SK-N-SH (cell line): ENCODE results near the gene STX1B. TPM values are rescaled to one million over a fixed set of nuclear protein-coding genes. Genes with fewer than 3 reads are reported as not detected.

Source experiments
- CTCF ChIA-PET: fragments of 300-600, 350-600 bp; formaldehyde crosslinking; extraction: SDS; loops from one replicate; lab custom pipeline; 2021; lab: Yijun Ruan, JAX
- POLR2A ChIA-PET: fragments of 350-600 bp; sonication (Branson Sonifier 250); formaldehyde crosslinking; extraction: SDS; loops from one replicate; lab custom pipeline; 2020; ENCODE audit warnings: antibody characterized with exemption, inconsistent platforms; lab: Yijun Ruan, JAX
- DNase-seq: peaks from one replicate; pipeline ENCODE4 v3.0.0; 2012
- H2AFZ ChIP-seq: fragments of 200-600 bp; sonication (generic); 2 replicates; pipeline ENCODE4 v1.8.1; 2016; ENCODE audit warnings: antibody characterized with exemption, mild to moderate bottlenecking, low read depth
- H3F3A ChIP-seq: fragments of 200-600 bp; sonication (generic); replicated peaks from 2 replicates; pipeline ENCODE3; 2016; ENCODE audit warnings: antibody characterized with exemption, mild to moderate bottlenecking; ENCODE audit not compliant: insufficient read depth
- H3K27ac ChIP-seq, 2 experiments: fragments of 200-500 bp in 1 of 2; fragments of 200-600 bp in 1 of 2; sonication (Bioruptor generic) in 1 of 2; sonication (generic), shearing (Covaris generic) in 1 of 2; 2 replicates each; pipeline versions ENCODE4 v1.5.1 to v1.6.1; 2014 to 2016; ENCODE audit warnings: low read depth in 2 of 2, inconsistent platforms in 1 of 2, low read length in 1 of 2, mild to moderate bottlenecking in 1 of 2, mixed read lengths in 1 of 2
- H3K27me3 ChIP-seq: fragments of 200-600 bp; sonication (generic), shearing (Covaris generic); 2 replicates; pipeline ENCODE4 v1.6.1; 2016; ENCODE audit warnings: mixed run types; ENCODE audit not compliant: insufficient read depth
- H3K36me3 ChIP-seq, 2 experiments: fragments of 200-500 bp in 1 of 2; fragments of 200-600 bp in 1 of 2; sonication (Bioruptor generic) in 1 of 2; sonication (generic) in 1 of 2; replicated peaks in 1 of 2; 2 replicates each; pipeline versions ENCODE3 to v1.5.1; 2014 to 2016; ENCODE audit warnings: low read length in 1 of 2, mild to moderate bottlenecking in 1 of 2; ENCODE audit not compliant: insufficient read depth in 2 of 2, control insufficient read depth in 1 of 2
- H3K4me1 ChIP-seq, 2 experiments: fragments of 200-500 bp in 1 of 2; fragments of 200-600 bp in 1 of 2; sonication (Bioruptor generic) in 1 of 2; sonication (generic), shearing (Covaris generic) in 1 of 2; 2 replicates each; pipeline versions ENCODE4 v1.5.1 to v1.6.1; 2014 to 2016; ENCODE audit warnings: low read depth in 1 of 2, low read length in 1 of 2, mixed run types in 1 of 2; ENCODE audit not compliant: insufficient read depth in 2 of 2, control insufficient read depth in 1 of 2
- H3K4me2 ChIP-seq: fragments of 200-600 bp; sonication (generic), shearing (Covaris generic); 2 replicates; pipeline ENCODE4 v1.6.1; 2017; ENCODE audit warnings: mixed run types
- H3K4me3 ChIP-seq, 2 experiments: fragments of 200-500 bp in 1 of 2; fragments of 200-600 bp in 1 of 2; sonication (Bioruptor generic) in 1 of 2; sonication (generic), shearing (Covaris generic) in 1 of 2; 2 replicates each; pipeline versions ENCODE4 v1.5.1 to v1.8.1; 2014 to 2016; ENCODE audit warnings: low read depth in 2 of 2, inconsistent platforms in 1 of 2, low read length in 1 of 2, mild to moderate bottlenecking in 1 of 2, mixed read lengths in 1 of 2, moderate library complexity in 1 of 2
- H3K79me2 ChIP-seq: fragments of 200-600 bp; sonication (generic); 2 replicates; pipeline ENCODE4 v1.8.1; 2017; ENCODE audit warnings: mild to moderate bottlenecking; ENCODE audit not compliant: insufficient read depth
- H3K9ac ChIP-seq: fragments of 200-600 bp; sonication (generic); 2 replicates; pipeline ENCODE4 v1.6.1; 2017; ENCODE audit warnings: mixed run types
- H3K9me2 ChIP-seq: fragments of 200-600 bp; sonication (generic); 2 replicates; pipeline ENCODE4 v1.6.1; 2017; ENCODE audit warnings: mixed run types
- H3K9me3 ChIP-seq: fragments of 200-600 bp; sonication (generic); 2 replicates; pipeline ENCODE4 v1.6.1; 2017; ENCODE audit warnings: mixed run types, mild to moderate bottlenecking, moderate library complexity
- H4K20me1 ChIP-seq: fragments of 200-600 bp; sonication (generic); 2 replicates; pipeline ENCODE4 v1.6.1; 2017; ENCODE audit warnings: mild to moderate bottlenecking, mixed run types; ENCODE audit not compliant: insufficient read depth
- CHD2 ChIP-seq: fragments of 150-350 bp; IDR thresholded peaks from 2 replicates; pipeline ENCODE4 v1.6.1; 2018; ENCODE audit warnings: low read length; ENCODE audit not compliant: partially characterized antibody
- FOXJ3 ChIP-seq: sonication (generic); formaldehyde crosslinking; IDR thresholded peaks from 2 replicates; pipeline ENCODE4 v1.5.1; 2020; ENCODE audit warnings: mild to moderate bottlenecking, missing genetic modification reagents
- JUND ChIP-seq: IDR thresholded peaks from 2 replicates; pipeline ENCODE4 v1.4.0; 2012
- MEF2A ChIP-seq: IDR thresholded peaks from 2 replicates; pipeline ENCODE4 v1.4.0; 2012; ENCODE audit warnings: low read depth, borderline replicate concordance
- MXI1 ChIP-seq: IDR thresholded peaks from 2 replicates; pipeline ENCODE4 v1.6.1; 2012; ENCODE audit warnings: mild to moderate bottlenecking, low read depth, low read length, improper control_type of control experiment
- POLR2AphosphoS5 ChIP-seq: IDR thresholded peaks from 2 replicates; pipeline ENCODE4 v1.6.1; 2012; ENCODE audit warnings: low read depth, low read length
- RAD21 ChIP-seq: IDR thresholded peaks from 2 replicates; pipeline ENCODE4 v1.6.1; 2012; ENCODE audit warnings: mild to moderate bottlenecking, low read length
- RCOR1 ChIP-seq: fragments of 150-350 bp; IDR thresholded peaks from 2 replicates; pipeline ENCODE4 v1.6.1; 2017; ENCODE audit warnings: antibody characterized with exemption, low read length
- TAF1 ChIP-seq: IDR thresholded peaks from 2 replicates; pipeline ENCODE4 v1.6.1; 2012; ENCODE audit warnings: low read depth, mild to moderate bottlenecking, low read length, moderate library complexity, borderline replicate concordance
- YY1 ChIP-seq: IDR thresholded peaks from 2 replicates; pipeline ENCODE4 v1.4.0; 2012; ENCODE audit warnings: low read depth, mild to moderate bottlenecking
- WGBS: methylation state at CpG from one replicate; pipeline ENCODE4 v1.1.6; 2017; ENCODE audit warnings: low lambda C conversion rate; 5-methylcytosine and 5-hydroxymethylcytosine counted together
- polyA plus RNA-seq, 3 experiments: library from polyadenylated mRNA; depleted of rRNA; stranded (reverse); fragments of >200 nt; gene quantifications; 2 replicates each; pipeline ENCODE4 v1.2.3, GENCODE V29; 2012
- TF ChIP-seq, protein P1 (sequence below): IDR thresholded peaks from 2 replicates; pipeline ENCODE4 v1.4.0; 2012; ENCODE audit warnings: low read depth, borderline replicate concordance
- TF ChIP-seq, protein P2 (sequence below): IDR thresholded peaks from 2 replicates; pipeline ENCODE4 v1.6.1; 2012; ENCODE audit warnings: mild to moderate bottlenecking, low read depth, low read length, moderate library complexity
- TF ChIP-seq, protein P3 (sequence below): IDR thresholded peaks from 2 replicates; pipeline ENCODE4 v1.4.0; 2012; ENCODE audit warnings: low read depth, borderline replicate concordance
- TF ChIP-seq, protein P4 (sequence below): fragments of 200-600 bp; sonication (generic); IDR thresholded peaks from 2 replicates; pipeline ENCODE4 v1.6.1; 2017; ENCODE audit warnings: antibody characterized with exemption, mild to moderate bottlenecking, moderate library complexity
- TF ChIP-seq, protein P5 (sequence below): IDR thresholded peaks from 2 replicates; pipeline ENCODE4; 2012

Gene STX1B
- polyA plus RNA-seq, 1 of the 3 experiments (the other 2 are of a cell fraction): 21.2 TPM

DNA sequence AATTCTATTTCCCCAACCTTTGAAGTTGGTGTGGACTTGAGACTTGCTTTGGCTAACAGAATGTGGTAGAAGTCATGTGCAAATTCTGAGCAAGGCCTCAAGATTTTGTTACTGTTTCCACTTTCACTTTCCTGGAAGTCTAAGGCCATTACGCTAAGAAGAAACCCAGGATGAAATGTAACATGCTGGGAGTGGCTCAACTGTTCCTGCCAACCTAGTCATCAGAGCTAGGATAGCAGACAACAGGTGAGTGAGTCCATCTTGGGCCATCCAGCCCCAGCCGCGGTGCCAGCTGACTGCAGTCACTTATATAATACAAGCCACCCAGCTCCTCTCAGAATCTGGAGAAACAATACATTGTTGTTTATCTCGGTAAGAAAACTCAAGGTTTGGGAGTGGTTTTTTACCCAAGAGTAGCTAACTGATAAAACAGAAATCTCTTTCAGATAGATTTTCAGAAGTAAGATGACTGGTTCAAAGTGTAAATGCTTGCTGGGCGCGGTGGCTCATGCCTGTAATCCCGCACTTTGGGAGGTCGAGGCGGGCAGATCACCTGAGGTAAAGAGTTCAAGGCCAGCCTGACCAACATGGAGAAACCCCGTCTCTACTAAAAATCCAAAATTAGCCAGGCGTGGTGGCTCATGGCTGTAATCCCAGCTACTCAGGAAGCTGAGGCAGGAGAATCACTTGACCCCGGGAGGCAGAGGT, 12.3 kb upstream of the STX1B start:
- Histone ChIP-seq H3F3A (no peaks in the 10 kb centered on the region), H3K9me2 (no peaks in the 10 kb centered on the region), H3K36me3 (no peaks in the 10 kb centered on the region), H3K27me3 (no peaks in the 10 kb centered on the region), H3K4me2 (no peak overlapping the region), H3K4me1 (no peaks in the 10 kb centered on the region), H3K9me3 (no peaks in the 10 kb centered on the region), H2AFZ (no peak overlapping the region), H3K79me2 (no peaks in the 10 kb centered on the region), H3K9ac (no peak overlapping the region), H3K4me3 (no peak overlapping the region), H4K20me1 (no peaks in the 10 kb centered on the region), H3K27ac (no peak overlapping the region)
- TF ChIP-seq, protein P1, sequence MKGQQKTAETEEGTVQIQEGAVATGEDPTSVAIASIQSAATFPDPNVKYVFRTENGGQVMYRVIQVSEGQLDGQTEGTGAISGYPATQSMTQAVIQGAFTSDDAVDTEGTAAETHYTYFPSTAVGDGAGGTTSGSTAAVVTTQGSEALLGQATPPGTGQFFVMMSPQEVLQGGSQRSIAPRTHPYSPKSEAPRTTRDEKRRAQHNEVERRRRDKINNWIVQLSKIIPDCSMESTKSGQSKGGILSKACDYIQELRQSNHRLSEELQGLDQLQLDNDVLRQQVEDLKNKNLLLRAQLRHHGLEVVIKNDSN: no peak
- no peak for TF ChIP-seq JUND
- no peak for TF ChIP-seq YY1
- TF ChIP-seq, protein P2, sequence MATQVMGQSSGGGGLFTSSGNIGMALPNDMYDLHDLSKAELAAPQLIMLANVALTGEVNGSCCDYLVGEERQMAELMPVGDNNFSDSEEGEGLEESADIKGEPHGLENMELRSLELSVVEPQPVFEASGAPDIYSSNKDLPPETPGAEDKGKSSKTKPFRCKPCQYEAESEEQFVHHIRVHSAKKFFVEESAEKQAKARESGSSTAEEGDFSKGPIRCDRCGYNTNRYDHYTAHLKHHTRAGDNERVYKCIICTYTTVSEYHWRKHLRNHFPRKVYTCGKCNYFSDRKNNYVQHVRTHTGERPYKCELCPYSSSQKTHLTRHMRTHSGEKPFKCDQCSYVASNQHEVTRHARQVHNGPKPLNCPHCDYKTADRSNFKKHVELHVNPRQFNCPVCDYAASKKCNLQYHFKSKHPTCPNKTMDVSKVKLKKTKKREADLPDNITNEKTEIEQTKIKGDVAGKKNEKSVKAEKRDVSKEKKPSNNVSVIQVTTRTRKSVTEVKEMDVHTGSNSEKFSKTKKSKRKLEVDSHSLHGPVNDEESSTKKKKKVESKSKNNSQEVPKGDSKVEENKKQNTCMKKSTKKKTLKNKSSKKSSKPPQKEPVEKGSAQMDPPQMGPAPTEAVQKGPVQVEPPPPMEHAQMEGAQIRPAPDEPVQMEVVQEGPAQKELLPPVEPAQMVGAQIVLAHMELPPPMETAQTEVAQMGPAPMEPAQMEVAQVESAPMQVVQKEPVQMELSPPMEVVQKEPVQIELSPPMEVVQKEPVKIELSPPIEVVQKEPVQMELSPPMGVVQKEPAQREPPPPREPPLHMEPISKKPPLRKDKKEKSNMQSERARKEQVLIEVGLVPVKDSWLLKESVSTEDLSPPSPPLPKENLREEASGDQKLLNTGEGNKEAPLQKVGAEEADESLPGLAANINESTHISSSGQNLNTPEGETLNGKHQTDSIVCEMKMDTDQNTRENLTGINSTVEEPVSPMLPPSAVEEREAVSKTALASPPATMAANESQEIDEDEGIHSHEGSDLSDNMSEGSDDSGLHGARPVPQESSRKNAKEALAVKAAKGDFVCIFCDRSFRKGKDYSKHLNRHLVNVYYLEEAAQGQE: no peak
- TF ChIP-seq, protein P3, sequence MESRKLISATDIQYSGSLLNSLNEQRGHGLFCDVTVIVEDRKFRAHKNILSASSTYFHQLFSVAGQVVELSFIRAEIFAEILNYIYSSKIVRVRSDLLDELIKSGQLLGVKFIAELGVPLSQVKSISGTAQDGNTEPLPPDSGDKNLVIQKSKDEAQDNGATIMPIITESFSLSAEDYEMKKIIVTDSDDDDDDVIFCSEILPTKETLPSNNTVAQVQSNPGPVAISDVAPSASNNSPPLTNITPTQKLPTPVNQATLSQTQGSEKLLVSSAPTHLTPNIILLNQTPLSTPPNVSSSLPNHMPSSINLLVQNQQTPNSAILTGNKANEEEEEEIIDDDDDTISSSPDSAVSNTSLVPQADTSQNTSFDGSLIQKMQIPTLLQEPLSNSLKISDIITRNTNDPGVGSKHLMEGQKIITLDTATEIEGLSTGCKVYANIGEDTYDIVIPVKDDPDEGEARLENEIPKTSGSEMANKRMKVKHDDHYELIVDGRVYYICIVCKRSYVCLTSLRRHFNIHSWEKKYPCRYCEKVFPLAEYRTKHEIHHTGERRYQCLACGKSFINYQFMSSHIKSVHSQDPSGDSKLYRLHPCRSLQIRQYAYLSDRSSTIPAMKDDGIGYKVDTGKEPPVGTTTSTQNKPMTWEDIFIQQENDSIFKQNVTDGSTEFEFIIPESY: no peak
- no peak for TF ChIP-seq RCOR1
- TF ChIP-seq CHD2: no peak
- no peak for TF ChIP-seq MEF2A
- POLR2A ChIA-PET: no interaction called here
- 82% methylated on average over 12 of the region's 12 CpGs for WGBS
- CTCF ChIA-PET: interaction anchor here (1.0 to 2.0 kb wide), 2 partner anchors 11 to 38 kb away, joined by 3 to 6 read pairs; partner anchors contain the start of gene HSD3B7
- no peak for DNase-seq

DNA sequence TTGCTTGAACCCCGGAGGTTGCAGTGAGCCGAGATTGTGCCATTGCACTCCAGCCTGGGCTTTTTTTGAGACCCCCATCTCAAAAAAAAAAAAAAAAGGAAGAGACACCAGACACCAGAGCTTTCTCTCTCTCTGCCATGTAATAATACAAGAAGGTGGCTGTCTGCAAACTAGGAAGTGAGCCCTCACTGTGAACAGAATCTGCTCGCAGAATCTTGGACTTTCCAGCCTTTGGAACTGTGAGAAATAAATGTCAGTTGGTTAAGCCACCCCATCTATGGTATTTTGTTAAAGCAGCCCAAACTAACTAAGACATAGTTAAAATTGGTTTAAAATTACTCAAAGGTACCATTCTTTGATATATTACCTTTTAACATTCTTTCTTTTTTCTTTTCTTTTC, 10.1 kb upstream of the STX1B start:
- 71% methylated on average over 3 of the region's 3 CpGs for WGBS
- no peaks in the 10 kb centered on the region for H3F3A ChIP-seq
- H3K79me2 ChIP-seq: no peaks in the 10 kb centered on the region
- POLR2A ChIA-PET: no interaction called here
- no peak for DNase-seq
- no peak overlapping the region for H3K27ac ChIP-seq
- H3K4me3 ChIP-seq: no peak overlapping the region
- no peaks in the 10 kb centered on the region for H3K36me3 ChIP-seq
- no peak overlapping the region for H2AFZ ChIP-seq
- no peaks in the 10 kb centered on the region for H3K9me3 ChIP-seq
- H3K27me3 ChIP-seq: no peaks in the 10 kb centered on the region
- H3K4me2 ChIP-seq: no peak overlapping the region
- no peak overlapping the region for H3K9ac ChIP-seq
- H3K9me2 ChIP-seq: no peaks in the 10 kb centered on the region
- H4K20me1 ChIP-seq: no peaks in the 10 kb centered on the region
- no peaks in the 10 kb centered on the region for H3K4me1 ChIP-seq
- CTCF ChIA-PET: interaction anchor here (0.7 kb wide), 1 partner anchor 76 kb away, joined by 3 read pairs; no protein-coding TSS in a partner anchor
- TF ChIP-seq FOXJ3 (CRISPR knock-in tag) (no peak), CHD2 (no peak), RAD21 (no peak), TAF1 (no peak), POLR2AphosphoS5 (no peak), MXI1 (no peak)
- TF ChIP-seq, protein P4, sequence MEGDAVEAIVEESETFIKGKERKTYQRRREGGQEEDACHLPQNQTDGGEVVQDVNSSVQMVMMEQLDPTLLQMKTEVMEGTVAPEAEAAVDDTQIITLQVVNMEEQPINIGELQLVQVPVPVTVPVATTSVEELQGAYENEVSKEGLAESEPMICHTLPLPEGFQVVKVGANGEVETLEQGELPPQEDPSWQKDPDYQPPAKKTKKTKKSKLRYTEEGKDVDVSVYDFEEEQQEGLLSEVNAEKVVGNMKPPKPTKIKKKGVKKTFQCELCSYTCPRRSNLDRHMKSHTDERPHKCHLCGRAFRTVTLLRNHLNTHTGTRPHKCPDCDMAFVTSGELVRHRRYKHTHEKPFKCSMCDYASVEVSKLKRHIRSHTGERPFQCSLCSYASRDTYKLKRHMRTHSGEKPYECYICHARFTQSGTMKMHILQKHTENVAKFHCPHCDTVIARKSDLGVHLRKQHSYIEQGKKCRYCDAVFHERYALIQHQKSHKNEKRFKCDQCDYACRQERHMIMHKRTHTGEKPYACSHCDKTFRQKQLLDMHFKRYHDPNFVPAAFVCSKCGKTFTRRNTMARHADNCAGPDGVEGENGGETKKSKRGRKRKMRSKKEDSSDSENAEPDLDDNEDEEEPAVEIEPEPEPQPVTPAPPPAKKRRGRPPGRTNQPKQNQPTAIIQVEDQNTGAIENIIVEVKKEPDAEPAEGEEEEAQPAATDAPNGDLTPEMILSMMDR: no peak
- TF ChIP-seq, protein P5, sequence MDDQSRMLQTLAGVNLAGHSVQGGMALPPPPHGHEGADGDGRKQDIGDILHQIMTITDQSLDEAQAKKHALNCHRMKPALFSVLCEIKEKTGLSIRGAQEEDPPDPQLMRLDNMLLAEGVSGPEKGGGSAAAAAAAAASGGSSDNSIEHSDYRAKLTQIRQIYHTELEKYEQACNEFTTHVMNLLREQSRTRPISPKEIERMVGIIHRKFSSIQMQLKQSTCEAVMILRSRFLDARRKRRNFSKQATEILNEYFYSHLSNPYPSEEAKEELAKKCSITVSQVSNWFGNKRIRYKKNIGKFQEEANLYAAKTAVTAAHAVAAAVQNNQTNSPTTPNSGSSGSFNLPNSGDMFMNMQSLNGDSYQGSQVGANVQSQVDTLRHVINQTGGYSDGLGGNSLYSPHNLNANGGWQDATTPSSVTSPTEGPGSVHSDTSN: no peak
